Prostate gland (tissue), 2 donors: Measurements from ENCODE around the gene OSR1.

ENCODE experiments used
- POLR2A ChIP-seq: fragments of 450-650 bp; IDR thresholded peaks from one replicate; pipeline ENCODE4 v1.6.1; 2016; ENCODE audit warnings: antibody characterized with exemption, mild to moderate bottlenecking
- POLR2AphosphoS5 ChIP-seq: sonication (generic); formaldehyde crosslinking; IDR thresholded peaks from one replicate; pipeline ENCODE4 v1.6.1; 2017; ENCODE audit warnings: antibody characterized with exemption
- TF ChIP-seq, protein P1 (sequence below), 4 experiments: fragments of 200-600 bp in 2 of 4; fragments of 450-650 bp in 2 of 4; sonication (generic) in 2 of 4; IDR thresholded peaks; 1 replicate in 3 of 4; 2 replicates in 1 of 4; pipeline ENCODE4 v1.5.1; 2016 to 2019; ENCODE audit warnings: antibody characterized with exemption in 4 of 4, mild to moderate bottlenecking in 2 of 4, moderate library complexity in 2 of 4

DNA sequence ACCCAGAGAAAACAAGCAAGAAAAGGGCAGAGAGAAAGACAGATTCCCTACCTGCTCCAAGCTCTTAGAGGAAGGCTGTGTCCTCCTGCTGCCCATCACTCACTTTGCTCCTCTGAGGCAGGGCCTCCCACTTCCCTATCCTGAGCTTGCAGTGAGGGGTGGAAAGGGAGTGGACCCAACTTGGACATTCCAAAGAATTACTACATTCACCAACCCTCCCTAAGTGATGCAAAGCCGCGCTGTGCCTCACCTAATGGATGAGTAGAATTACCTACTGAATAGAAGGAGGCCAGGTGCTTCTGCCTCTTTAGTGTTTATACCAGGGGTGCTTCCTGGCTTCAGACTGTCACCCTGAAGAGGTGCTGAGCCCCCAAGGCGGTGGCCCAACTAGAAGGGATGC, 5.6 kb upstream of the OSR1 start:
- no peak for TF ChIP-seq POLR2A
- TF ChIP-seq POLR2AphosphoS5 = no peak
- TF ChIP-seq, protein P1, sequence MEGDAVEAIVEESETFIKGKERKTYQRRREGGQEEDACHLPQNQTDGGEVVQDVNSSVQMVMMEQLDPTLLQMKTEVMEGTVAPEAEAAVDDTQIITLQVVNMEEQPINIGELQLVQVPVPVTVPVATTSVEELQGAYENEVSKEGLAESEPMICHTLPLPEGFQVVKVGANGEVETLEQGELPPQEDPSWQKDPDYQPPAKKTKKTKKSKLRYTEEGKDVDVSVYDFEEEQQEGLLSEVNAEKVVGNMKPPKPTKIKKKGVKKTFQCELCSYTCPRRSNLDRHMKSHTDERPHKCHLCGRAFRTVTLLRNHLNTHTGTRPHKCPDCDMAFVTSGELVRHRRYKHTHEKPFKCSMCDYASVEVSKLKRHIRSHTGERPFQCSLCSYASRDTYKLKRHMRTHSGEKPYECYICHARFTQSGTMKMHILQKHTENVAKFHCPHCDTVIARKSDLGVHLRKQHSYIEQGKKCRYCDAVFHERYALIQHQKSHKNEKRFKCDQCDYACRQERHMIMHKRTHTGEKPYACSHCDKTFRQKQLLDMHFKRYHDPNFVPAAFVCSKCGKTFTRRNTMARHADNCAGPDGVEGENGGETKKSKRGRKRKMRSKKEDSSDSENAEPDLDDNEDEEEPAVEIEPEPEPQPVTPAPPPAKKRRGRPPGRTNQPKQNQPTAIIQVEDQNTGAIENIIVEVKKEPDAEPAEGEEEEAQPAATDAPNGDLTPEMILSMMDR (IDR thresholded peaks at IDR 0.05) = no peak
